ENCODE data around the gene PRKCA.

DNA sequence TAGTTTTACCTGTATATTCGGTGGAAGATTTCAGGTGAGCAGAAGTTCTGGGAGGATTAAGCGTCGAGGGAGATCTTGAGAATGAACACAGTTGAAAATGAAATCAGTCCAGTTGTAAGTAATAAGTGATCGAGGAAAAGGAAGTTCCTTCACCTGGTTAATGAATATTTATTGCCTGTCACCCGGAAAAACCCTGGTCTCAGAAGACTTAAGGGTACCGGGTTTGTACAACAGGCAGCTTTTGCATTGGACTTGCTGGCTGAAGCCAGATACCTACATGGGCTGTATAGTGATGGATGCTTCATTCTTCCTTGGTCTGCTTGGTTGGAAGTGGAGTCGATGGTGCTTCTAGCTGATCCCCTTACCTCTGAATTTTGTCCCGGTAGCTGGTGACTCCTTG, 72.7 kb downstream of the PRKCA start:
- no peak for TF ChIP-seq CCAR2 (optimal IDR thresholded peaks at IDR 0.05; ENCODE audit: low read depth, low read length)
- TF ChIP-seq, protein P1, sequence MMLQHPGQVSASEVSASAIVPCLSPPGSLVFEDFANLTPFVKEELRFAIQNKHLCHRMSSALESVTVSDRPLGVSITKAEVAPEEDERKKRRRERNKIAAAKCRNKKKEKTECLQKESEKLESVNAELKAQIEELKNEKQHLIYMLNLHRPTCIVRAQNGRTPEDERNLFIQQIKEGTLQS (CRISPR knock-in tag; IDR thresholded peaks at IDR 0.05) = no peak
- TF ChIP-seq PRDM4 (CRISPR knock-in tag; IDR thresholded peaks at IDR 0.05; ENCODE audit: borderline replicate concordance) = no peak
- TF ChIP-seq TAF1 (CRISPR knock-in tag; IDR thresholded peaks at IDR 0.05) = no peak
- TF ChIP-seq, protein P2, sequence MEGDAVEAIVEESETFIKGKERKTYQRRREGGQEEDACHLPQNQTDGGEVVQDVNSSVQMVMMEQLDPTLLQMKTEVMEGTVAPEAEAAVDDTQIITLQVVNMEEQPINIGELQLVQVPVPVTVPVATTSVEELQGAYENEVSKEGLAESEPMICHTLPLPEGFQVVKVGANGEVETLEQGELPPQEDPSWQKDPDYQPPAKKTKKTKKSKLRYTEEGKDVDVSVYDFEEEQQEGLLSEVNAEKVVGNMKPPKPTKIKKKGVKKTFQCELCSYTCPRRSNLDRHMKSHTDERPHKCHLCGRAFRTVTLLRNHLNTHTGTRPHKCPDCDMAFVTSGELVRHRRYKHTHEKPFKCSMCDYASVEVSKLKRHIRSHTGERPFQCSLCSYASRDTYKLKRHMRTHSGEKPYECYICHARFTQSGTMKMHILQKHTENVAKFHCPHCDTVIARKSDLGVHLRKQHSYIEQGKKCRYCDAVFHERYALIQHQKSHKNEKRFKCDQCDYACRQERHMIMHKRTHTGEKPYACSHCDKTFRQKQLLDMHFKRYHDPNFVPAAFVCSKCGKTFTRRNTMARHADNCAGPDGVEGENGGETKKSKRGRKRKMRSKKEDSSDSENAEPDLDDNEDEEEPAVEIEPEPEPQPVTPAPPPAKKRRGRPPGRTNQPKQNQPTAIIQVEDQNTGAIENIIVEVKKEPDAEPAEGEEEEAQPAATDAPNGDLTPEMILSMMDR (CRISPR knock-in tag; IDR thresholded peaks at IDR 0.05) = no peak
- no peak for TF ChIP-seq TBL1XR1 (IDR thresholded peaks at IDR 0.05; ENCODE audit: borderline replicate concordance, low read length, partially characterized antibody)
- TF ChIP-seq SKIL (CRISPR knock-in tag; IDR thresholded peaks at IDR 0.05; ENCODE audit: borderline replicate concordance) = no peak
- TF ChIP-seq, protein P3, sequence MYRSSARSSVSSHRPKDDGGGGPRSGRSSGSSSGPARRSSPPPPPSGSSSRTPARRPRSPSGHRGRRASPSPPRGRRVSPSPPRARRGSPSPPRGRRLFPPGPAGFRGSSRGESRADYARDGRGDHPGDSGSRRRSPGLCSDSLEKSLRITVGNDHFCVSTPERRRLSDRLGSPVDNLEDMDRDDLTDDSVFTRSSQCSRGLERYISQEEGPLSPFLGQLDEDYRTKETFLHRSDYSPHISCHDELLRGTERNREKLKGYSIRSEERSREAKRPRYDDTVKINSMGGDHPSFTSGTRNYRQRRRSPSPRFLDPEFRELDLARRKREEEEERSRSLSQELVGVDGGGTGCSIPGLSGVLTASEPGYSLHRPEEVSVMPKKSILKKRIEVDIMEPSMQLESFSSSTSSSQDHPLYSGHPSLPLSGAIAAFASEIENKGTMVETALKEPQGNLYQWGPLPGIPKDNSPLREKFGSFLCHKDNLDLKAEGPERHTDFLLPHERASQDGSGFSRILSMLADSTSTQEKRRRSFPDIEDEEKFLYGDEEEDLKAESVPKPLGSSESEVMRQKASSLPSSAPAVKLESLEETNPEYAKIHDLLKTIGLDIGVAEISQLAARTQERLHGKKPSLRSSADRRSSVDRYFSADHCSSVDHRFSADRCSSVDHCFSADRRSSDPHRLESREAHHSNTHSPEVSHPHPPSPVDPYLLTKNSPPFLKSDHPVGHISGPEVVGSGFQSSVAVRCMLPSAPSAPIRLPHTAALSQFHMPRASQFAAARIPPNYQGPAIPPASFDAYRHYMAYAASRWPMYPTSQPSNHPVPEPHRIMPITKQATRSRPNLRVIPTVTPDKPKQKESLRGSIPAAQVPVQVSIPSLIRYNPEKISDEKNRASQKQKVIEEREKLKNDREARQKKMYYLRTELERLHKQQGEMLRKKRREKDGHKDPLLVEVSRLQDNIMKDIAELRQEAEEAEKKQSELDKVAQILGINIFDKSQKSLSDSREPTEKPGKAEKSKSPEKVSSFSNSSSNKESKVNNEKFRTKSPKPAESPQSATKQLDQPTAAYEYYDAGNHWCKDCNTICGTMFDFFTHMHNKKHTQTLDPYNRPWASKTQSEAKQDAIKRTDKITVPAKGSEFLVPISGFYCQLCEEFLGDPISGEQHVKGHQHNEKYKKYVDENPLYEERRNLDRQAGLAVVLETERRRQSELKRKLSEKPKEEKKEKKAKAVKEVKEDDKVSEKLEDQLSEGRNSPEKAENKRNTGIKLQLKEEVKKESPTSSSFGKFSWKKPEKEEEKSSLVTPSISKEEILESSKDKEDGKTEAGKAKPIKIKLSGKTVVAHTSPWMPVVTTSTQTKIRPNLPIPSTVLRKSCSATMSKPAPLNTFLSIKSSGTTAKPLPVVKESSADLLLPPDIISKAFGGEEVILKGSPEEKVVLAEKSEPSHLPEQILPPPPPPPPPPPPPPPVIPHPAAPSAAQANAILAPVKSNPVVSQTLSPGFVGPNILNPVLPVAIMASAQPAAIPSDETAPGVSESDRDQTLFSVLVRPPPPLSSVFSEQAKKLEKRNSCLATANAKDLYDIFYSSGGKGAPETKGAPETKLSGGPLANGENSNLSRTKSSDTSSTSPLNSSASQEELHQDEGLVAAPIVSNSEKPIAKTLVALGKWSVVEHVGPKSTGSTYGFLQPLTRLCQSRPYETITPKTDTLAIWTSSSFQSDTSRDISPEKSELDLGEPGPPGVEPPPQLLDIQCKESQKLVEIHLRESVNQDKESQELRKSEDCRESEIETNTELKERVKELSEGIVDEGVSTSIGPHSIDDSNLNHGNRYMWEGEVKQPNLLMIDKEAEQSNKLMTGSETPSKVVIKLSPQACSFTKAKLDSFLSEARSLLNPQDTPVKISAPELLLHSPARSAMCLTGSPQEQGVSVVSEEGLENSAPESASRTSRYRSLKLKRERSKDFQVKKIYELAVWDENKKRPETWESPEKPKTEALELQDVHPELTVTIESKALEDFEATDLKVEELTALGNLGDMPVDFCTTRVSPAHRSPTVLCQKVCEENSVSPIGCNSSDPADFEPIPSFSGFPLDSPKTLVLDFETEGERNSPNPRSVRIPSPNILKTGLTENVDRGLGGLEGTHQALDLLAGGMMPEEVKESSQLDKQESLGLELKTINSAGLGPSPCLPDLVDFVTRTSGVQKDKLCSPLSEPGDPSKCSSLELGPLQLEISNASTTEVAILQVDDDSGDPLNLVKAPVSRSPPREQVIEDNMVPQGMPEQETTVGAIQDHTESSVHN (CRISPR knock-in tag; IDR thresholded peaks at IDR 0.05) = no peak
- no peak for TF ChIP-seq IKZF1 (IDR thresholded peaks at IDR 0.05)
- TF ChIP-seq BRF2 (CRISPR knock-in tag; IDR thresholded peaks at IDR 0.05) = no peak

Data from HepG2 (cell line).